Pancreas (tissue), 10 donors: ENCODE measurements around the gene TMEM150B. TPM values are rescaled to one million over a fixed set of nuclear protein-coding genes. Genes with fewer than 3 reads are reported as not detected.

Experiments
- ATAC-seq, 4 donors: fragments of 200-7000 bp; cut with Tn5 transposase; one replicate each; pipeline versions ENCODE4 v1.8.0 to v1.9.1; 2020; ENCODE audit warnings: mild to moderate bottlenecking in 4 of 4, moderate library complexity in 4 of 4
- DNase-seq, 6 donors: peaks; one replicate each; pipeline ENCODE4 v3.0.0-alpha.2; 2020
- FAIRE-seq: peaks from 2 replicates; lab custom pipeline; 2012; peaks lifted over from hg19 to GRCh38; lab: Jason Lieb, UNC
- H3K27ac ChIP-seq, 4 donors: fragments of 200-600 bp; sonication (generic); 1 replicate in 3 of 4; 2 replicates in 1 of 4; pipeline versions ENCODE4 v1.5.0 to v1.8.0; 2020
- H3K27me3 ChIP-seq, 4 donors: fragments of 200-600 bp; one replicate each; pipeline ENCODE4 v1.8.0; 2021
- H3K36me3 ChIP-seq, 3 donors: fragments of 200-600 bp; sonication (generic) in 1 of 3; one replicate each; pipeline versions ENCODE4 v1.5.0 to v1.8.0; 2020 to 2021
- H3K4me1 ChIP-seq, 3 donors: fragments of 200-600 bp; one replicate each; pipeline ENCODE4 v1.8.0; 2021
- H3K4me3 ChIP-seq, 4 donors: fragments of 200-600 bp; sonication (generic) in 2 of 4; one replicate each; pipeline versions ENCODE4 v1.5.0 to v1.8.0; 2020 to 2021
- H3K9me3 ChIP-seq, 4 donors: fragments of 200-600 bp; one replicate each; pipeline ENCODE4 v1.8.0; 2021
- WGBS, 2 donors: extraction: QIAGEN DNeasy Blood & Tissue Kit; methylation state at CpG; one replicate each; pipeline ENCODE4 v1.1.7; 2013; 5-methylcytosine and 5-hydroxymethylcytosine counted together
- intact Hi-C, 3 donors: fragments of 100-400 bp; cut with DNase I; formaldehyde crosslinking; loops; one replicate each; pipeline versions ENCODE4 v1.11.1 to v1.14.2; 2022
- polyA plus RNA-seq, 2 donors: library from polyadenylated mRNA; stranded (reverse); fragments of 200-250 nt; gene quantifications; one replicate each; pipeline ENCODE4 v1.2.3, GENCODE V29; 2013
- total RNA-seq, 6 donors: library from RNA; stranded (reverse); fragmentation: NEBNext Ultra II Directional in 4 of 6; extraction: Animal tissue kit (Norgen Biotek cat#: 25700) in 4 of 6; gene quantifications; one replicate each; pipeline versions ENCODE4 v1.2.1 to v1.2.4, GENCODE V29; 2021 to 2023
- TF ChIP-seq, protein P1 (sequence below), 4 donors: fragments of 200-600 bp; sonication (generic) in 3 of 4; IDR thresholded peaks; one replicate each; pipeline versions ENCODE4 v1.5.0 to v1.8.0; 2021; ENCODE audit warnings: antibody characterized with exemption in 4 of 4
- donor health status: healthy with polysubstance abuse.
- donor health status: DM: no; HTN: no; CAD: no; lungs with moderate emphysema.
- donor health status: DM: no; HTN: no; CAD: no.
- donor health status: control.
- donor health status: control.
- donor health status: Bipolar disorder and iron deficiency.
- donor health status: DM: yes; HTN: yes; CAD: no.
- donor health status: DM: no; HTN: no; CAD: no.
- donor health status: DM: no; HTN: no; CAD: no.
- donor health status: DM: yes; HTN: yes; CAD: no.

The TMEM150B gene, protein sequence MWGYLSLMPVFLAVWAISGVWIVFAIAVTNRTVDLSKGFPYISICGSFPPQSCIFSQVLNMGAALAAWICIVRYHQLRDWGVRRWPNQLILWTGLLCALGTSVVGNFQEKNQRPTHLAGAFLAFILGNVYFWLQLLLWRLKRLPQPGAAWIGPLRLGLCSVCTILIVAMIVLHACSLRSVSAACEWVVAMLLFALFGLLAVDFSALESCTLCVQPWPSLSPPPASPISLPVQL
- 1 to 10 TPM in 1 of 6 donors, under 1 TPM in 2, not detected in 3; 0.32 to 1.3 (median 0.83) TPM for total RNA-seq
- polyA plus RNA-seq, result under 1 TPM in 1 of 2 donors, not detected in 1; 0.14 TPM

DNA sequence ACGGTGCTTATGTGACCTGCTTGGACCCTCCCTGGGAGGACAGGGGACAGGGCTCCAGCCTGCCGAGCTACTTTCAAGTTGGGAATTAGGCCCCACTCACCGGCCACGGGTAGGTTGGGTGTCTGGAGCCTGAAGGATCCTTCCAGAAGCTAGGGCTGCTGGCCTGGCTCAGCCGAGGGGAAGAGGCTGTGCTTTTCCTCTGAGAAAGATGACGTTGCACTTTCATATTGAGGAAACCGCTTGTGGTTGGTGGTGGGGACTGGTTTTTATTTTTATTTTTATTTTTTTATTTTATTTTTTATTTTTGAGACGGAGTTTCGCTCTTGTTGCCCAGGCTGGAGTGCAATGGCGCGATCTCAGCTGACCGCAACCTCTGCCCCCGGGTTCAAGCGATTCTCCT lies at the start of gene TMEM150B:
TMEM150B (minus strand) TSS at position 170 of the 400 bp plus-strand sequence. CDS start 4,305 bp downstream, outside the sequence.
- DNase-seq (no peak), ATAC-seq (peak in 2 of 4 donors; percentile 20 to 51), FAIRE-seq (no peak)
- Histone ChIP-seq H3K4me3 (no peak within 1 kb of the TSS), H3K27me3 (no peaks in the 10 kb centered on the region), H3K4me1 (no peaks in the 10 kb centered on the region), H3K36me3 (no peaks in the 10 kb centered on the region), H3K27ac (peak within 1 kb of the TSS in 1 of 4 donors; percentile 51), H3K9me3 (no peaks in the 10 kb centered on the region)
- intact Hi-C loops, result no loop called here
- TF ChIP-seq, protein P1, sequence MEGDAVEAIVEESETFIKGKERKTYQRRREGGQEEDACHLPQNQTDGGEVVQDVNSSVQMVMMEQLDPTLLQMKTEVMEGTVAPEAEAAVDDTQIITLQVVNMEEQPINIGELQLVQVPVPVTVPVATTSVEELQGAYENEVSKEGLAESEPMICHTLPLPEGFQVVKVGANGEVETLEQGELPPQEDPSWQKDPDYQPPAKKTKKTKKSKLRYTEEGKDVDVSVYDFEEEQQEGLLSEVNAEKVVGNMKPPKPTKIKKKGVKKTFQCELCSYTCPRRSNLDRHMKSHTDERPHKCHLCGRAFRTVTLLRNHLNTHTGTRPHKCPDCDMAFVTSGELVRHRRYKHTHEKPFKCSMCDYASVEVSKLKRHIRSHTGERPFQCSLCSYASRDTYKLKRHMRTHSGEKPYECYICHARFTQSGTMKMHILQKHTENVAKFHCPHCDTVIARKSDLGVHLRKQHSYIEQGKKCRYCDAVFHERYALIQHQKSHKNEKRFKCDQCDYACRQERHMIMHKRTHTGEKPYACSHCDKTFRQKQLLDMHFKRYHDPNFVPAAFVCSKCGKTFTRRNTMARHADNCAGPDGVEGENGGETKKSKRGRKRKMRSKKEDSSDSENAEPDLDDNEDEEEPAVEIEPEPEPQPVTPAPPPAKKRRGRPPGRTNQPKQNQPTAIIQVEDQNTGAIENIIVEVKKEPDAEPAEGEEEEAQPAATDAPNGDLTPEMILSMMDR (IDR thresholded peaks at IDR 0.05), result no peak
- WGBS, 2 donors, result 72 to 80% methylated on average over 14 of the region's 14 CpGs

DNA sequence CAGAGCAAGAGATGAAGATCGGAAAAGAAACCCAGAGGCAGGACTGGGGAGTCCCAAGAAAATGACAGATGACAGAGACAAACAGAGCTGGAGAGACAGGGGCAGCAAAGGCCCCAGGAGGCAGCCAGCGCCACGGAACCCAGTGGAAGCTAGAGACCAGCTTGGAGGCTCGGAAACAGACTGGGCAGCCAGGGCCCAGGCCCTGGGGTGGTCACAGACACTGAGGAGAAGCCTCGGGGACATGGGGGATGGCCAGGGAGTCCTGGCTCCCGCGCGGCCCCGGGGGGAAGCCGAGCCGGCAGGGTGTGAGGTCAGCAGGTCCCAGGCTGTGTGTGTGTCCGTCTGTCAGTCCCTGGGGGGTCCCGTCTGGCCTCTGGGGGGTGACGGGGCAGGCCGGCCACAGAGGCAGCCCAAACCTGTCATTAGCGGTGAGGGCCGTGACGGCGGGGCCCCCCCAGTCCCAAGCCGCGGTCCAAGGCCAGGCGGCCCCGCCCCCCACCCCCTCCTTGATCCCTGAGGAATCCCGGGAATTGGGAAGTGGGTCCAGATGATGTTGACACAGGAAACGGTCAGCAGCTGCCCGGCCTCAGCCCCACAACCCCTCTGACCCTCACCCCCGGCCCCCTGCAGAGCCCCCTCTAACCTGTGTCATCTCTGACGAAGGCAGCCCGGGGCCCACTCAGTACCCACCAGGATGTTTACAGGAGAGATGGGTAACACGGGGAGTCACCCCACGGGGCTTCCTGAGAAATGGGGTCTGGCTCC lies 49.0 kb upstream of the TMEM150B start:
- H3K4me1 ChIP-seq, result peaks cover 0 to under 1% (median 0%) of the 10 kb centered on the region in 3 donors
- H3K9me3 ChIP-seq, result no peaks in the 10 kb centered on the region
- H3K27ac ChIP-seq, result no peak overlapping the region
- H3K4me3 ChIP-seq, result no peak overlapping the region
- intact Hi-C loops, result loop anchor here in 1 of 3 donors (10.0 kb wide), 1 partner anchor 69 kb away; no protein-coding TSS in a partner anchor
- WGBS, 2 donors, result 5 to 6% methylated on average over 28 to 31 of the region's 31 CpGs
- H3K36me3 ChIP-seq, result no peaks in the 10 kb centered on the region
- peaks cover 0 to 16% (median 2%) of the 10 kb centered on the region in 4 donors for H3K27me3 ChIP-seq
- DNase-seq (peak in 1 of 6 donors; percentile 67), FAIRE-seq (no peak), ATAC-seq (peak in 2 of 4 donors; percentile 26 to 27)
- TF ChIP-seq, protein P1 (IDR thresholded peaks at IDR 0.05), result no peak

DNA sequence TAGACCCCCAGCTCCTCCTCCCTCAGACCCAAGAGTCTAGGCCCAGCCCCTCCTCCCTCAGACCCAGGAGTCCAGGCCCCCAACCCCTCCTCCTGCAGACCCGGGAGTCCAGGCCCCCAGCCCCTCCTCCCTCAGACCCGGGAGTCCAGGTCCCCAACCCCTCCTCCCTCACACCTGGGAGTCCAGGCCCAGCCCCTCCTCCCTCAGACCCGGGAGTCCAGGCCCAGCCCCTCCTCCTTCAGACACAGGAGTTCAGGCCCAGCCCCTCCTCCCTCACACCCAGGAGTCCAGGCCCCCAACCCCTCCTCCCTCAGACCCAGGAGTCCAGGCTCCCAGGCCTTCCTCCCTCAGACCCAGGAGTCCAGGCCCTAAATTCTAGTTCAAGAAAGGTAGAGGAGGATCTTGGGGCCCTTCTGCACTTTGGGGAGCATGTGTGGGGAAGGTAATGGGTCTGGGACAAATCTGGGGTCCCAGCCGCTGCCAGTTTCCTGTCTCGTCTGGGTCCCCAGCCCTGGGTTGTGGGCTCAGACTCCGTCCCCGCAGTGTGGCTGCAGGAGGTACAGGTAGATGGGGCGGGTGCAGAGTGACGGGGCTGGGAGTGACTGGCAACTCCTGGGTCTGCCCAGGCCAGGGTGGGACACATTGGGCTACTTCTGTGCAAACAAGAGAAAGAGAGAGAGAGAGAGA lies 48.3 kb upstream of the TMEM150B start:
- DNase-seq (peak in 1 of 6 donors; percentile 58), FAIRE-seq (no peak), ATAC-seq (no peak)
- Histone ChIP-seq H3K4me3 (no peak overlapping the region), H3K36me3 (no peaks in the 10 kb centered on the region), H3K27me3 (peaks cover 0 to 19% (median 2%) of the 10 kb centered on the region in 4 donors), H3K9me3 (no peaks in the 10 kb centered on the region), H3K27ac (no peak overlapping the region), H3K4me1 (peaks cover 0 to 3% (median 0%) of the 10 kb centered on the region in 3 donors)
- WGBS, 2 donors, result 52 to 54% methylated on average over 9 of the region's 9 CpGs
- TF ChIP-seq, protein P1 (IDR thresholded peaks at IDR 0.05), result no peak
- intact Hi-C loops, result loop anchor here in 1 of 3 donors (10.0 kb wide), 1 partner anchor 69 kb away; no protein-coding TSS in a partner anchor

DNA sequence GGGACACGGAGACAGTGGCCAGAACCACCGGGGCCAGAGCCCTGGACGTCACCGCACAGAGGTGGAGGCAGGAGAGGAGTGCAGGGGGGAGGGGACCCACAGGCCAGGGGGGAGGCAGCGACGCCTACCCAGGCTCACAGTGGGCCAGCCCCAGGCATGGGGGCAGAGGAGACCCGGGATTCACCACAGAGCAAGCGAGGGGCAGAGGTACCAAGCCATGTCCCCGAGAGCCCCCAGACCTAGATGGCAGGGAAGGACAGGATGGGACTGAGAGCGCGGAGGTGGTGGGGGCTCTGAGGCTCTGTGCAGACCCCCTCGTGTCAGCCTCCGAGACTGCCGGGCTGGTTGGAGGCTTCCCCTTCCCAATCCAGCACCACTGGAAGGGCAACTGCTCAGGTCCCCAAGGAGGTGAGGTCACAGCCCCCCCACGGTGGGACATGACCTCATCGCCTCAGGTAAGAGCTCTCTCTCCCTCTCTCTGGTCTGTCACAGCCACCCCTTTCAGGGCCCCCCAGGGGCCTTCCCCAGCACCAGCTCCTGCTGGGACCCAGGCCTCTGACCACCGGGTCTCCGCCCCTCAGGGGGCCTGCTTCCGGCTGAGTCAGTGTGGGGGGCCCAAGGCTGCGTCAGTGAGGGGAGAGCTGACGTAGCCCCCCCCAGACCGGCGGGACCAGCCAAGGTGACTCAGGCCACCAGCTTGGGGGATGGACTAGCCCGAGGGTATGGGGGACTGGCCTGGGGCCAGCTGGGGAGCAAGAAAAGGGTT lies 47.4 kb upstream of the TMEM150B start:
- peak in 1 of 6 donors; percentile 76 for DNase-seq
- Histone ChIP-seq H3K36me3 (no peaks in the 10 kb centered on the region), H3K27me3 (peaks cover 0 to 19% (median 2%) of the 10 kb centered on the region in 4 donors), H3K27ac (no peak overlapping the region), H3K4me3 (no peak overlapping the region), H3K4me1 (peaks cover 0 to 3% (median 0%) of the 10 kb centered on the region in 3 donors), H3K9me3 (no peaks in the 10 kb centered on the region)
- TF ChIP-seq, protein P1 (IDR thresholded peaks at IDR 0.05), result no peak
- no peak for ATAC-seq
- intact Hi-C loops, result loop anchor here in 1 of 3 donors (10.0 kb wide), 1 partner anchor 68 kb away; no protein-coding TSS in a partner anchor
- 22 to 26% methylated on average over 23 to 24 of the region's 24 CpGs for WGBS, 2 donors
- FAIRE-seq, result no peak
